ENCODE measurements around the gene LEKR1. TPM values are rescaled to one million over a fixed set of nuclear protein-coding genes. Genes with fewer than 3 reads are reported as not detected.

The LEKR1 gene
- total and polyA plus RNA-seq, 2 donors: 1.0 to 1.7 TPM

GRCh38 chr3:157078131-157078810 is 252.1 kb downstream of the LEKR1 start:
- DNase-seq (ENCODE audit: low read depth in 6 of 9, low spot score in 9 of 9): no peak
- no peaks in the 10 kb centered on the region for H3K27me3 ChIP-seq (ENCODE audit: control insufficient read depth in 2 of 2, insufficient read depth in 1 of 2, low read length in 1 of 2)
- no peak overlapping the region for H3K4me3 ChIP-seq (ENCODE audit: low read length in 2 of 2)
- 83% methylated on average over 5 of the region's 5 CpGs for WGBS
- no peaks in the 10 kb centered on the region for H3K36me3 ChIP-seq (ENCODE audit: control insufficient read depth in 2 of 2, insufficient read depth in 2 of 2, low read length in 1 of 2)
- no peak overlapping the region for H3K27ac ChIP-seq (ENCODE audit: low read depth in 1 of 2, low read length in 1 of 2)
- H3K9me3 ChIP-seq (ENCODE audit: control insufficient read depth in 2 of 2, insufficient read depth in 1 of 2, low read length in 1 of 2): no peaks in the 10 kb centered on the region
- peaks cover 0 to 9% of the 10 kb centered on the region in 2 donors for H3K4me1 ChIP-seq (ENCODE audit: control insufficient read depth in 2 of 2, insufficient read depth in 2 of 2, low read length in 2 of 2)

- Histone ChIP-seq H3K4me1 (ENCODE audit: control insufficient read depth in 2 of 2, insufficient read depth in 2 of 2, low read length in 2 of 2) (peaks cover 0 to 9% of the 10 kb centered on the region in 2 donors), H3K27me3 (ENCODE audit: control insufficient read depth in 2 of 2, insufficient read depth in 1 of 2, low read length in 1 of 2) (no peaks in the 10 kb centered on the region), H3K36me3 (ENCODE audit: control insufficient read depth in 2 of 2, insufficient read depth in 2 of 2, low read length in 1 of 2) (no peaks in the 10 kb centered on the region), H3K9me3 (ENCODE audit: control insufficient read depth in 2 of 2, insufficient read depth in 1 of 2, low read length in 1 of 2) (no peaks in the 10 kb centered on the region), H3K4me3 (ENCODE audit: low read length in 2 of 2) (no peak overlapping the region), H3K27ac (ENCODE audit: low read depth in 1 of 2, low read length in 1 of 2) (no peak overlapping the region)
- WGBS: 99% methylated on average over 2 of the region's 2 CpGs
- no peak for DNase-seq (ENCODE audit: low read depth in 6 of 9, low spot score in 9 of 9)
Measured at GRCh38 chr3:157078811-157079185, 252.6 kb downstream of the LEKR1 start.

GRCh38 chr3:157079676-157080369 is 253.7 kb downstream of the LEKR1 start:
- WGBS: 96% methylated on average over 11 of the region's 11 CpGs
- Histone ChIP-seq H3K27ac (ENCODE audit: low read depth in 1 of 2, low read length in 1 of 2) (no peak overlapping the region), H3K36me3 (ENCODE audit: control insufficient read depth in 2 of 2, insufficient read depth in 2 of 2, low read length in 1 of 2) (no peaks in the 10 kb centered on the region), H3K4me3 (ENCODE audit: low read length in 2 of 2) (no peak overlapping the region), H3K4me1 (ENCODE audit: control insufficient read depth in 2 of 2, insufficient read depth in 2 of 2, low read length in 2 of 2) (peaks cover 0 to 9% of the 10 kb centered on the region in 2 donors), H3K27me3 (ENCODE audit: control insufficient read depth in 2 of 2, insufficient read depth in 1 of 2, low read length in 1 of 2) (no peaks in the 10 kb centered on the region), H3K9me3 (ENCODE audit: control insufficient read depth in 2 of 2, insufficient read depth in 1 of 2, low read length in 1 of 2) (no peaks in the 10 kb centered on the region)
- DNase-seq (ENCODE audit: low read depth in 6 of 9, low spot score in 9 of 9): no peak

- H3K27me3 ChIP-seq (ENCODE audit: control insufficient read depth in 2 of 2, insufficient read depth in 1 of 2, low read length in 1 of 2): no peaks in the 10 kb centered on the region
- DNase-seq (ENCODE audit: low read depth in 6 of 9, low spot score in 9 of 9): peak; percentile 35 to 85 (median 72)
- WGBS: 22% methylated on average over 15 of the region's 15 CpGs
- H3K27ac ChIP-seq (ENCODE audit: low read depth in 1 of 2, low read length in 1 of 2): no peak overlapping the region
- no peaks in the 10 kb centered on the region for H3K36me3 ChIP-seq (ENCODE audit: control insufficient read depth in 2 of 2, insufficient read depth in 2 of 2, low read length in 1 of 2)
- H3K4me3 ChIP-seq (ENCODE audit: low read length in 2 of 2): no peak overlapping the region
- peaks cover 0 to 6% of the 10 kb centered on the region in 2 donors for H3K4me1 ChIP-seq (ENCODE audit: control insufficient read depth in 2 of 2, insufficient read depth in 2 of 2, low read length in 2 of 2)
- H3K9me3 ChIP-seq (ENCODE audit: control insufficient read depth in 2 of 2, insufficient read depth in 1 of 2, low read length in 1 of 2): no peaks in the 10 kb centered on the region
Measured at GRCh38 chr3:157081626-157082210, 255.6 kb downstream of the LEKR1 start.

- peak overlapping the region in 1 of 2 donors; percentile 8 for H3K27ac ChIP-seq (ENCODE audit: low read depth in 1 of 2, low read length in 1 of 2)
- DNase-seq (ENCODE audit: low read depth in 6 of 9, low spot score in 9 of 9): no peak
Measured at GRCh38 chr3:157082305-157082982, 256.3 kb downstream of the LEKR1 start.

GRCh38 chr3:157083824-157084223 is 257.7 kb downstream of the LEKR1 start:
- H3K27me3 ChIP-seq (ENCODE audit: control insufficient read depth in 2 of 2, insufficient read depth in 1 of 2, low read length in 1 of 2): peaks cover 0 to 4% of the 10 kb centered on the region in 2 donors
- H3K4me1 ChIP-seq (ENCODE audit: control insufficient read depth in 2 of 2, insufficient read depth in 2 of 2, low read length in 2 of 2): peaks cover 8 to 16% of the 10 kb centered on the region in 2 donors
- 100% methylated on average over 1 of the region's 1 CpG for WGBS
- H3K36me3 ChIP-seq (ENCODE audit: control insufficient read depth in 2 of 2, insufficient read depth in 2 of 2, low read length in 1 of 2): no peaks in the 10 kb centered on the region
- no peak for DNase-seq (ENCODE audit: low read depth in 6 of 9, low spot score in 9 of 9)
- no peak overlapping the region for H3K27ac ChIP-seq (ENCODE audit: low read depth in 1 of 2, low read length in 1 of 2)
- H3K9me3 ChIP-seq (ENCODE audit: control insufficient read depth in 2 of 2, insufficient read depth in 1 of 2, low read length in 1 of 2): no peaks in the 10 kb centered on the region
- no peak overlapping the region for H3K4me3 ChIP-seq (ENCODE audit: low read length in 2 of 2)

More at GRCh38 chr3:157082305-157082982, 256.3 kb downstream of the LEKR1 start:
- H3K27me3 ChIP-seq (ENCODE audit: control insufficient read depth in 2 of 2, insufficient read depth in 1 of 2, low read length in 1 of 2): no peaks in the 10 kb centered on the region
- H3K4me3 ChIP-seq (ENCODE audit: low read length in 2 of 2): no peak overlapping the region
- 90% methylated on average over 11 of the region's 11 CpGs for WGBS
- no peaks in the 10 kb centered on the region for H3K36me3 ChIP-seq (ENCODE audit: control insufficient read depth in 2 of 2, insufficient read depth in 2 of 2, low read length in 1 of 2)
- no peaks in the 10 kb centered on the region for H3K9me3 ChIP-seq (ENCODE audit: control insufficient read depth in 2 of 2, insufficient read depth in 1 of 2, low read length in 1 of 2)
- peaks cover 0 to 6% of the 10 kb centered on the region in 2 donors for H3K4me1 ChIP-seq (ENCODE audit: control insufficient read depth in 2 of 2, insufficient read depth in 2 of 2, low read length in 2 of 2)

- H3K4me1 ChIP-seq (ENCODE audit: control insufficient read depth in 2 of 2, insufficient read depth in 2 of 2, low read length in 2 of 2): peaks cover 15 to 26% of the 10 kb centered on the region in 2 donors
- 95% methylated on average over 6 of the region's 6 CpGs for WGBS
Measured at GRCh38 chr3:157086060-157086750, 260.1 kb downstream of the LEKR1 start.

GRCh38 chr3:157086775-157087174 is 260.6 kb downstream of the LEKR1 start:
- Histone ChIP-seq H3K27me3 (ENCODE audit: control insufficient read depth in 2 of 2, insufficient read depth in 1 of 2, low read length in 1 of 2) (peaks cover 0 to 4% of the 10 kb centered on the region in 2 donors), H3K4me3 (ENCODE audit: low read length in 2 of 2) (no peak overlapping the region), H3K9me3 (ENCODE audit: control insufficient read depth in 2 of 2, insufficient read depth in 1 of 2, low read length in 1 of 2) (no peaks in the 10 kb centered on the region), H3K27ac (ENCODE audit: low read depth in 1 of 2, low read length in 1 of 2) (no peak overlapping the region), H3K36me3 (ENCODE audit: control insufficient read depth in 2 of 2, insufficient read depth in 2 of 2, low read length in 1 of 2) (no peaks in the 10 kb centered on the region), H3K4me1 (ENCODE audit: control insufficient read depth in 2 of 2, insufficient read depth in 2 of 2, low read length in 2 of 2) (peaks cover 15 to 22% of the 10 kb centered on the region in 2 donors)
- DNase-seq (ENCODE audit: low read depth in 6 of 9, low spot score in 9 of 9): no peak
- WGBS: 97% methylated on average over 3 of the region's 3 CpGs

More at GRCh38 chr3:157086060-157086750, 260.1 kb downstream of the LEKR1 start:
- Histone ChIP-seq H3K27me3 (ENCODE audit: control insufficient read depth in 2 of 2, insufficient read depth in 1 of 2, low read length in 1 of 2) (peaks cover 0 to 4% of the 10 kb centered on the region in 2 donors), H3K9me3 (ENCODE audit: control insufficient read depth in 2 of 2, insufficient read depth in 1 of 2, low read length in 1 of 2) (no peaks in the 10 kb centered on the region), H3K4me3 (ENCODE audit: low read length in 2 of 2) (no peak overlapping the region), H3K36me3 (ENCODE audit: control insufficient read depth in 2 of 2, insufficient read depth in 2 of 2, low read length in 1 of 2) (no peaks in the 10 kb centered on the region), H3K27ac (ENCODE audit: low read depth in 1 of 2, low read length in 1 of 2) (no peak overlapping the region)
- DNase-seq (ENCODE audit: low read depth in 6 of 9, low spot score in 9 of 9): no peak

Data from thymus (tissue), 11 donors.